H54 (cell line): ENCODE data around the gene NYNRIN.
"Not testable (repeated sequence)": the region's sequence is repeated elsewhere in the genome, so short reads cannot be mapped to it uniquely, and the experiment has no call there.

Experiments
- DNase-seq: peaks from one replicate; pipeline ENCODE4 v3.0.0; 2011; ENCODE audit warnings: low spot score, mixed read lengths; ENCODE audit not compliant: insufficient read length
- FAIRE-seq: peaks from 3 replicates; lab custom pipeline; 2011; peaks lifted over from hg19 to GRCh38; lab: Jason Lieb, UNC
- POLR2A ChIP-seq: IDR thresholded peaks from 2 replicates; pipeline ENCODE4 v1.6.1; 2011; ENCODE audit warnings: low read depth, mild to moderate bottlenecking, low read length

Gene NYNRIN

GRCh38 chr14:24366413-24366720, 32.4 kb upstream of the NYNRIN start:
- FAIRE-seq, result no peak
- no peak for DNase-seq
- no peak for TF ChIP-seq POLR2A

GRCh38 chr14:24366721-24367513, 31.9 kb upstream of the NYNRIN start:
- no peak for TF ChIP-seq POLR2A
- no peak for FAIRE-seq
- DNase-seq, result peak; percentile 55

- TF ChIP-seq POLR2A, result no peak
- FAIRE-seq (no peak), DNase-seq (peak; percentile 19)
These were observed 31.1 kb upstream of the NYNRIN start, which contains the start of gene NFATC4 for GRCh38 chr14:24367514-24368211. NFATC4 (plus strand) TSS chr14:24368184; CDS start chr14:24368341, 157 bp downstream.

GRCh38 chr14:24368212-24368561, 30.6 kb upstream of the NYNRIN start:
- FAIRE-seq (no peak), DNase-seq (no peak)
- TF ChIP-seq POLR2A, result no peak

GRCh38 chr14:24368562-24369252, 30.1 kb upstream of the NYNRIN start:
- DNase-seq (no peak), FAIRE-seq (no peak)
- TF ChIP-seq POLR2A, result no peak

GRCh38 chr14:24369463-24369862, 29.3 kb upstream of the NYNRIN start:
- DNase-seq (no peak), FAIRE-seq (no peak)
- no peak for TF ChIP-seq POLR2A

- no peak for FAIRE-seq
- TF ChIP-seq POLR2A, result no peak
- no peak for DNase-seq
These were observed 28.7 kb upstream of the NYNRIN start for GRCh38 chr14:24369907-24370687.

- DNase-seq (no peak), FAIRE-seq (no peak)
- no peak for TF ChIP-seq POLR2A
These were observed 28.1 kb upstream of the NYNRIN start for GRCh38 chr14:24370748-24371147.

GRCh38 chr14:24371605-24372004, 27.2 kb upstream of the NYNRIN start:
- DNase-seq, FAIRE-seq: not testable (repeated sequence)

- DNase-seq, result no peak
- FAIRE-seq, result no peak
- no peak for TF ChIP-seq POLR2A
These were observed 25.9 kb upstream of the NYNRIN start for GRCh38 chr14:24372701-24373416.

GRCh38 chr14:24376448-24377070, 22.2 kb upstream of the NYNRIN start:
- FAIRE-seq, result no peak
- no peak for DNase-seq
- no peak for TF ChIP-seq POLR2A

GRCh38 chr14:24377126-24377525, 21.7 kb upstream of the NYNRIN start:
- FAIRE-seq (no peak), DNase-seq (no peak)
- no peak for TF ChIP-seq POLR2A

- no peak for TF ChIP-seq POLR2A
- no peak for DNase-seq
- no peak for FAIRE-seq
These were observed 21.1 kb upstream of the NYNRIN start for GRCh38 chr14:24377657-24378056.
